BE2C (cell line): ENCODE measurements around the gene GAGE12E. TPM values are rescaled to one million over a fixed set of nuclear protein-coding genes. Genes with fewer than 3 reads are reported as not detected.
"Not testable (repeated sequence)": the region's sequence is repeated elsewhere in the genome, so short reads cannot be mapped to it uniquely, and the experiment has no call there.

ENCODE experiments used
- DNase-seq: peaks from one replicate; pipeline ENCODE4 v3.0.0-alpha.2; 2020
- H3K27me3 ChIP-seq: fragments of 250-450 bp; sonication (Bioruptor Pico); 2 replicates; pipeline ENCODE4 v1.5.1; 2020; ENCODE audit warnings: mild to moderate bottlenecking
- H3K36me3 ChIP-seq: fragments of 250-450 bp; sonication (Bioruptor Pico); 2 replicates; pipeline ENCODE4 v1.5.1; 2020; ENCODE audit warnings: mild to moderate bottlenecking
- H3K4me1 ChIP-seq: fragments of 250-450 bp; sonication (Bioruptor Pico); 2 replicates; pipeline ENCODE4 v1.5.1; 2020
- H3K4me3 ChIP-seq: 2 replicates; pipeline ENCODE4 v1.5.1; 2011; ENCODE audit warnings: low read depth, low read length
- H3K9me3 ChIP-seq: fragments of 250-450 bp; sonication (Bioruptor Pico); 2 replicates; pipeline ENCODE4 v1.5.1; 2020
- polyA plus RNA-seq: library from polyadenylated mRNA; unstranded; fragments of >200 nt; gene quantifications from one replicate; pipeline ENCODE4 v1.2.1, GENCODE V29; 2012; ENCODE audit warnings: low read depth, missing spikeins; ENCODE audit not compliant: insufficient read length, insufficient read depth

The GAGE12E gene, protein sequence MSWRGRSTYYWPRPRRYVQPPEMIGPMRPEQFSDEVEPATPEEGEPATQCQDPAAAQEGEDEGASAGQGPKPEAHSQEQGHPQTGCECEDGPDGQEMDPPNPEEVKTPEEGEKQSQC
- not detected for polyA plus RNA-seq

- not testable (repeated sequence) for H3K9me3 ChIP-seq, H3K36me3 ChIP-seq, H3K27me3 ChIP-seq, H3K4me3 ChIP-seq, DNase-seq, H3K4me1 ChIP-seq
These were observed at the start of gene GAGE12E for GRCh38 chrX:49550989-49551388. Gene GAGE12E, plus strand, starts transcription at chrX:49551289. Its CDS starts 1,155 bp downstream, at chrX:49552444.

- H3K4me3 ChIP-seq, H3K4me1 ChIP-seq, H3K27me3 ChIP-seq, H3K9me3 ChIP-seq, H3K36me3 ChIP-seq, DNase-seq: not testable (repeated sequence)
These were observed 19.2 kb upstream of the GAGE12E start, which contains the start of gene GAGE12C for GRCh38 chrX:49531877-49532276. Gene GAGE12C, plus strand, starts transcription at chrX:49532177. Its CDS starts 1,155 bp downstream, at chrX:49533332.

DNA sequence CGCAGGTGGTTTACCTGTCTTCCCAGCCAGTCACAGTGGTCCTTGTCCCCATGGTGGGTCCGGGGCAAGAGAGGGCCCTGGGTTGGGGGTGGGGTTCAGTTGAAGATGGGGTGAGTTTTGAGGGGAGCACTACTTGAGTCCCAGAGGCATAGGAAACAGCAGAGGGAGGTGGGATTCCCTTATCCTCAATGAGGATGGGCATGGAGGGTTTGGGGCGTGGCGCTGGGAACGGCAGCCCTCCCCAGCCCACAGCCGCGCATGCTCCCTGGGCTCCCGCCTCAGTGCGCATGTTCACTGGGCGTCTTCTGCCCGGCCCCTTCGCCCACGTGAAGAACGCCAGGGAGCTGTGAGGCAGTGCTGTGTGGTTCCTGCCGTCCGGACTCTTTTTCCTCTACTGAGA is 9.7 kb upstream of the GAGE12E start, which contains the start of gene GAGE12D:
Gene GAGE12D, plus strand, starts transcription at position 301 of the 400 bp plus-strand sequence. CDS start 1,155 bp downstream, outside the sequence.
- not testable (repeated sequence) for H3K4me3 ChIP-seq, DNase-seq, H3K9me3 ChIP-seq, H3K4me1 ChIP-seq, H3K36me3 ChIP-seq, H3K27me3 ChIP-seq

- not testable (repeated sequence) for H3K4me3 ChIP-seq, H3K9me3 ChIP-seq, H3K36me3 ChIP-seq, H3K4me1 ChIP-seq, DNase-seq, H3K27me3 ChIP-seq
These were observed 9.5 kb downstream of the GAGE12E start, which contains the start of gene GAGE12F for GRCh38 chrX:49560542-49560941. Gene GAGE12F, plus strand, starts transcription at chrX:49560842. Its CDS starts 1,155 bp downstream, at chrX:49561997.

GRCh38 chrX:49568728-49569127 is 17.6 kb downstream of the GAGE12E start:
- not testable (repeated sequence) for H3K36me3 ChIP-seq, H3K4me1 ChIP-seq, DNase-seq, H3K9me3 ChIP-seq, H3K27me3 ChIP-seq, H3K4me3 ChIP-seq

DNA sequence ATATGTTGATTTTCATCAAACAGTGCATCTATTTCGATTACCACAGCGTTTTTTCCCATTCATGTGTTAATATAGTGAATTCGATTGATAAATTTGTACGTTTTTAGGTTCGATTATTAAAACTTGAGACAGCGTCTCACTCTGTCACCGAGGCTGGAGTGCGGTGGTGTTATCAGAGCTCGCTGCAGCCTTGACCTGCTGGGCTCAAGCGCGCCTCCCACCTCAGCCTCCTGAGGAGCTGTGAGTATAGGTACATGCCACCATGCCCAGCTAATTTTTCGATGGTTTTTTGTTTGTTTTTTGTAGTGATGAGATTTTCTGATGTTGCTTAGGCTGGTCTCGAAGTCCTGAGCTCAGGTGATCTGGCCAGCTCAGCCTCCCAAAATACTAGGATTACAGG is 18.1 kb downstream of the GAGE12E start:
- not testable (repeated sequence) for H3K9me3 ChIP-seq, DNase-seq, H3K4me1 ChIP-seq

GRCh38 chrX:49570100-49570499 is 19.0 kb downstream of the GAGE12E start, which contains the start of gene GAGE12G:
Gene GAGE12G, plus strand, starts transcription at chrX:49570400. Its CDS starts 1,155 bp downstream, at chrX:49571555.
- H3K4me1 ChIP-seq, H3K27me3 ChIP-seq, H3K36me3 ChIP-seq, DNase-seq, H3K4me3 ChIP-seq, H3K9me3 ChIP-seq: not testable (repeated sequence)

More for the DNA sequence above, 18.1 kb downstream of the GAGE12E start:
- H3K4me3 ChIP-seq, H3K36me3 ChIP-seq, H3K27me3 ChIP-seq: not testable (repeated sequence)

DNA sequence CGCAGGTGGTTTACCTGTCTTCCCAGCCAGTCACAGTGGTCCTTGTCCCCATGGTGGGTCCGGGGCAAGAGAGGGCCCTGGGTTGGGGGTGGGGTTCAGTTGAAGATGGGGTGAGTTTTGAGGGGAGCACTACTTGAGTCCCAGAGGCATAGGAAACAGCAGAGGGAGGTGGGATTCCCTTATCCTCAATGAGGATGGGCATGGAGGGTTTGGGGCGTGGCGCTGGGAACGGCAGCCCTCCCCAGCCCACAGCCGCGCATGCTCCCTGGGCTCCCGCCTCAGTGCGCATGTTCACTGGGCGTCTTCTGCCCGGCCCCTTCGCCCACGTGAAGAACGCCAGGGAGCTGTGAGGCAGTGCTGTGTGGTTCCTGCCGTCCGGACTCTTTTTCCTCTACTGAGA is 28.6 kb downstream of the GAGE12E start, which contains the start of gene GAGE12H:
Gene GAGE12H, plus strand, starts transcription at position 301 of the 400 bp plus-strand sequence. CDS start 1,155 bp downstream, outside the sequence.
- not testable (repeated sequence) for H3K4me3 ChIP-seq, H3K9me3 ChIP-seq, H3K36me3 ChIP-seq, H3K27me3 ChIP-seq, DNase-seq, H3K4me1 ChIP-seq

GRCh38 chrX:49589196-49589595 is 38.1 kb downstream of the GAGE12E start, which contains the start of gene GAGE2A:
Gene GAGE2A, plus strand, starts transcription at chrX:49589496. Its CDS starts 1,155 bp downstream, at chrX:49590651.
- DNase-seq, H3K36me3 ChIP-seq, H3K9me3 ChIP-seq, H3K4me3 ChIP-seq, H3K4me1 ChIP-seq, H3K27me3 ChIP-seq: not testable (repeated sequence)

DNA sequence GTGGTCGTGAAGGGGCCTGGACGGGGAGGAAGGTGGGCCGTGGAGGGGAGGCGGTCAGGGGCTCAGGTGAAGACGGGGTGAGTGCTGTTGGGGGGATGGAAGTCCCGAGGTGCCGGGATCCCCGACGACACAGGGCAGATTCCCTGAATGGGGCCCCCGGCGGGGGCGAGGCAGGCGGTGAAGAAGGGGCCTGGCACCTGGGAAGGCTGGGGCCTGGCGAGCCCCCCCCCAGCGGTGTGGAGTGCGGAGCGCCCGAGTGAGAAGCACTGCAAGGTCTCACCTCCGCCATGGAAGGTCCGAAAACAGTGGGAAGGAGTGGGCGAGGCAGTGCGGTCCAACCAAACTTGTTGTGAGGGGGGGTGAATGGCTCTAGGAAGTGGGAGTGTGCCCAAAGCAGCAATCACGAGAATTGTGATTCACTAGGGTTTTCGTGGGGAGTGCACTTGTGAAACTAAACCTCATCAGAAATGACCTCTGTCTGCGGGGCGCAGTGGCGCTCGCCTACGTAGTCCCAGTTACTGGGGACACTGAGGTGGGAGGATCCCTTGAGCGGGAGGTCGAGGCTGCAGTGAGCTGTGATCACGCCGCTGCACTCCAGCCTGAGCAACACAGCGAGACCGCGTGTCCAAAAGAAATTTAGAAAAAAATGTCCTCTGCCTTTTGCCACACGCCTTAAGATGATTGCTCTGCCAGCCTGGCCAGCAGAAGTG is 38.8 kb downstream of the GAGE12E start:
- not testable (repeated sequence) for H3K9me3 ChIP-seq, H3K27me3 ChIP-seq, H3K4me1 ChIP-seq, H3K4me3 ChIP-seq, H3K36me3 ChIP-seq
- peak; percentile 22 for DNase-seq

- not testable (repeated sequence) for H3K27me3 ChIP-seq, H3K4me1 ChIP-seq, H3K36me3 ChIP-seq, H3K9me3 ChIP-seq, DNase-seq, H3K4me3 ChIP-seq
These were observed 39.4 kb downstream of the GAGE12E start for GRCh38 chrX:49590488-49590887.

- H3K4me1 ChIP-seq, H3K4me3 ChIP-seq, H3K9me3 ChIP-seq, H3K27me3 ChIP-seq, DNase-seq, H3K36me3 ChIP-seq: not testable (repeated sequence)
These were observed 47.6 kb downstream of the GAGE12E start, which contains the start of gene GAGE1 for GRCh38 chrX:49598720-49599119. Gene GAGE1, plus strand, starts transcription at chrX:49599020. Its CDS starts 1,155 bp downstream, at chrX:49600175.
